ENCODE measurements around the gene USP34.
A peak's percentile ranks its signal among the peaks of the same experiment; 100 is the strongest.

The USP34 gene

GRCh38 chr2:61193670-61194561 is 277.0 kb downstream of the USP34 start:
- H3K4me3 ChIP-seq = no peak overlapping the region
- H3K9me3 ChIP-seq = no peaks in the 10 kb centered on the region
- no peaks in the 10 kb centered on the region for H3K4me1 ChIP-seq
- no peak for DNase-seq (ENCODE audit: low spot score in 2 of 2)
- in situ Hi-C loops (cut with MboI; ENCODE audit: low sequenced_read_pairs) = no loop called here
- H3K36me3 ChIP-seq (replicated peaks) = peaks cover 19% of the 10 kb centered on the region
- no peaks in the 10 kb centered on the region for H3K27me3 ChIP-seq (ENCODE audit: low read depth)

- peaks cover 84% of the 10 kb centered on the region for H3K36me3 ChIP-seq (replicated peaks)
- no peak for DNase-seq (ENCODE audit: low spot score in 2 of 2)
Measured at GRCh38 chr2:61187085-61187484, 283.8 kb downstream of the USP34 start.

GRCh38 chr2:61185231-61185728 is 285.6 kb downstream of the USP34 start:
- no peak overlapping the region for H3K4me3 ChIP-seq
- in situ Hi-C loops (cut with MboI; ENCODE audit: low sequenced_read_pairs) = no loop called here
- H3K4me1 ChIP-seq = peaks cover 15% of the 10 kb centered on the region
- H3K27me3 ChIP-seq (ENCODE audit: low read depth) = no peaks in the 10 kb centered on the region
- H3K36me3 ChIP-seq (replicated peaks) = peaks cover 93% of the 10 kb centered on the region
- H3K9me3 ChIP-seq = no peaks in the 10 kb centered on the region
- DNase-seq (ENCODE audit: low spot score in 2 of 2) = peak; percentile 24 to 76

More at GRCh38 chr2:61187085-61187484, 283.8 kb downstream of the USP34 start:
- H3K27me3 ChIP-seq (ENCODE audit: low read depth) = no peaks in the 10 kb centered on the region
- in situ Hi-C loops (cut with MboI; ENCODE audit: low sequenced_read_pairs) = no loop called here
- H3K4me1 ChIP-seq = peaks cover 15% of the 10 kb centered on the region
- no peaks in the 10 kb centered on the region for H3K9me3 ChIP-seq
- no peak overlapping the region for H3K4me3 ChIP-seq

GRCh38 chr2:61184263-61184662 is 286.6 kb downstream of the USP34 start:
- in situ Hi-C loops (cut with MboI; ENCODE audit: low sequenced_read_pairs) = no loop called here
- no peak for DNase-seq (ENCODE audit: low spot score in 2 of 2)
- Histone ChIP-seq H3K4me3 (no peak overlapping the region), H3K9me3 (no peaks in the 10 kb centered on the region), H3K4me1 (peaks cover 20% of the 10 kb centered on the region), H3K36me3 (replicated peaks) (peaks cover 92% of the 10 kb centered on the region), H3K27me3 (ENCODE audit: low read depth) (no peaks in the 10 kb centered on the region)

GRCh38 chr2:61183795-61184194 is 287.1 kb downstream of the USP34 start:
- no peaks in the 10 kb centered on the region for H3K27me3 ChIP-seq (ENCODE audit: low read depth)
- no peak for DNase-seq (ENCODE audit: low spot score in 2 of 2)
- H3K9me3 ChIP-seq = no peaks in the 10 kb centered on the region
- no peak overlapping the region for H3K4me3 ChIP-seq
- H3K4me1 ChIP-seq = peaks cover 25% of the 10 kb centered on the region
- in situ Hi-C loops (cut with MboI; ENCODE audit: low sequenced_read_pairs) = no loop called here
- H3K36me3 ChIP-seq (replicated peaks) = peaks cover 92% of the 10 kb centered on the region

GRCh38 chr2:61182059-61182383 is 288.9 kb downstream of the USP34 start:
- Histone ChIP-seq H3K27me3 (ENCODE audit: low read depth) (no peaks in the 10 kb centered on the region), H3K4me3 (no peak overlapping the region), H3K9me3 (no peaks in the 10 kb centered on the region), H3K36me3 (replicated peaks) (peaks cover 74% of the 10 kb centered on the region), H3K4me1 (peaks cover 33% of the 10 kb centered on the region)
- in situ Hi-C loops (cut with MboI; ENCODE audit: low sequenced_read_pairs) = no loop called here
- no peak for DNase-seq (ENCODE audit: low spot score in 2 of 2)

GRCh38 chr2:61181382-61182058 is 289.4 kb downstream of the USP34 start:
- DNase-seq (ENCODE audit: low spot score in 2 of 2) = no peak
- in situ Hi-C loops (cut with MboI; ENCODE audit: low sequenced_read_pairs) = no loop called here
- Histone ChIP-seq H3K9me3 (no peaks in the 10 kb centered on the region), H3K4me1 (peaks cover 37% of the 10 kb centered on the region), H3K36me3 (replicated peaks) (peaks cover 71% of the 10 kb centered on the region), H3K27me3 (ENCODE audit: low read depth) (no peaks in the 10 kb centered on the region), H3K4me3 (no peak overlapping the region)

- DNase-seq (ENCODE audit: low spot score in 2 of 2) = no peak
- no peak overlapping the region for H3K4me3 ChIP-seq
- in situ Hi-C loops (cut with MboI; ENCODE audit: low sequenced_read_pairs) = no loop called here
- peaks cover 63% of the 10 kb centered on the region for H3K36me3 ChIP-seq (replicated peaks)
- H3K27me3 ChIP-seq (ENCODE audit: low read depth) = no peaks in the 10 kb centered on the region
- peaks cover 41% of the 10 kb centered on the region for H3K4me1 ChIP-seq
- no peaks in the 10 kb centered on the region for H3K9me3 ChIP-seq
Measured at GRCh38 chr2:61180686-61181085, 290.2 kb downstream of the USP34 start.

GRCh38 chr2:61179701-61180639 is 290.9 kb downstream of the USP34 start:
- Histone ChIP-seq H3K27me3 (ENCODE audit: low read depth) (no peaks in the 10 kb centered on the region), H3K9me3 (no peaks in the 10 kb centered on the region), H3K4me3 (no peak overlapping the region; the same call in 1 of the 2 replicates), H3K4me1 (peaks cover 34% of the 10 kb centered on the region), H3K36me3 (replicated peaks) (peaks cover 55% of the 10 kb centered on the region)
- peak in 1 of 2 experiments; percentile 19 for DNase-seq (ENCODE audit: low spot score in 2 of 2)
- in situ Hi-C loops (cut with MboI; ENCODE audit: low sequenced_read_pairs) = no loop called here

GRCh38 chr2:61178603-61179545 is 292.0 kb downstream of the USP34 start:
- no peak for DNase-seq (ENCODE audit: low spot score in 2 of 2)

GRCh38 chr2:61177727-61178549 is 292.9 kb downstream of the USP34 start:
- no peaks in the 10 kb centered on the region for H3K27me3 ChIP-seq (ENCODE audit: low read depth)
- no peaks in the 10 kb centered on the region for H3K9me3 ChIP-seq
- in situ Hi-C loops (cut with MboI; ENCODE audit: low sequenced_read_pairs) = no loop called here
- H3K36me3 ChIP-seq (replicated peaks) = peaks cover 35% of the 10 kb centered on the region
- H3K4me3 ChIP-seq = peak overlapping the region; percentile 53
- peaks cover 26% of the 10 kb centered on the region for H3K4me1 ChIP-seq
- DNase-seq (ENCODE audit: low spot score in 2 of 2) = peak in 1 of 2 experiments; percentile 49

More at GRCh38 chr2:61178603-61179545, 292.0 kb downstream of the USP34 start:
- H3K27me3 ChIP-seq (ENCODE audit: low read depth) = no peaks in the 10 kb centered on the region
- no peak overlapping the region; the same call in 1 of the 2 replicates for H3K4me3 ChIP-seq
- H3K36me3 ChIP-seq (replicated peaks) = peaks cover 44% of the 10 kb centered on the region
- in situ Hi-C loops (cut with MboI; ENCODE audit: low sequenced_read_pairs) = no loop called here
- peaks cover 26% of the 10 kb centered on the region for H3K4me1 ChIP-seq
- no peaks in the 10 kb centered on the region for H3K9me3 ChIP-seq
